ENCODE data around the gene NT5DC3.
"Not testable (repeated sequence)": the region's sequence is repeated elsewhere in the genome, so short reads cannot be mapped to it uniquely, and the experiment has no call there.

NT5DC3 gene

GRCh38 chr12:103855036-103855712 lies 14.1 kb upstream of the NT5DC3 start:
- DNase-seq, result no peak

- no peak for DNase-seq
Measured at GRCh38 chr12:103854372-103854973, 13.4 kb upstream of the NT5DC3 start.

- DNase-seq, result no peak
Measured at GRCh38 chr12:103852498-103852997, 11.5 kb upstream of the NT5DC3 start.

- DNase-seq, result no peak
Measured at GRCh38 chr12:103851127-103851526, 10.1 kb upstream of the NT5DC3 start.

GRCh38 chr12:103850429-103850828 lies 9.4 kb upstream of the NT5DC3 start:
- DNase-seq, result no peak

GRCh38 chr12:103848917-103849491 lies 8.0 kb upstream of the NT5DC3 start:
- no peak for DNase-seq

- no peak for DNase-seq
Measured at GRCh38 chr12:103848143-103848542, 7.1 kb upstream of the NT5DC3 start.

- no peak for DNase-seq
Measured at GRCh38 chr12:103846415-103846814, 5.4 kb upstream of the NT5DC3 start.

GRCh38 chr12:103844305-103844704 lies 3.3 kb upstream of the NT5DC3 start:
- DNase-seq, result no peak

- DNase-seq, result peak; percentile 13
Measured at GRCh38 chr12:103841690-103842584, 903 bp upstream of the NT5DC3 start.

- peak; percentile 22 for DNase-seq
Measured at GRCh38 chr12:103840462-103840875, 565 bp downstream of the NT5DC3 start.

- no peak for DNase-seq
Measured at GRCh38 chr12:103839609-103840461, 1.2 kb downstream of the NT5DC3 start.

GRCh38 chr12:103839103-103839502 lies 1.9 kb downstream of the NT5DC3 start:
- DNase-seq, result no peak

- no peak for DNase-seq
Measured at GRCh38 chr12:103838254-103838914, 2.6 kb downstream of the NT5DC3 start.

- DNase-seq, result no peak
Measured at GRCh38 chr12:103836345-103836744, 4.7 kb downstream of the NT5DC3 start.

- not testable (repeated sequence) for DNase-seq
Measured at GRCh38 chr12:103835747-103836335, 5.2 kb downstream of the NT5DC3 start.

- no peak for DNase-seq
Measured at GRCh38 chr12:103834942-103835341, 6.1 kb downstream of the NT5DC3 start.

GRCh38 chr12:103833891-103834290 lies 7.1 kb downstream of the NT5DC3 start:
- DNase-seq, result no peak

GRCh38 chr12:103833095-103833775 lies 7.8 kb downstream of the NT5DC3 start:
- no peak for DNase-seq

Data from activated gamma-delta T cell (primary cell).